ENCODE measurements around the gene SLC6A18. TPM values are rescaled to one million over a fixed set of nuclear protein-coding genes. Genes with fewer than 3 reads are reported as not detected.

SLC6A18 gene
- total RNA-seq, 2 experiments from 2014 or later, result not detected

Other genes with a start within 250 kb of the SLC6A18 start
- gene NKD2, start 216.6 kb upstream of the SLC6A18 start, total RNA-seq, result 1 to 10 TPM in 1 of 2 experiments, under 1 TPM in 1; 0.86 to 1.1 TPM
- gene SLC12A7, start 113.3 kb upstream of the SLC6A18 start, total RNA-seq, result 10 to 100 TPM; 18.5 to 21.6 TPM
- not detected for gene SLC6A19, start 23.8 kb upstream of the SLC6A18 start, total RNA-seq
- gene TERT, start 69.7 kb downstream of the SLC6A18 start, total RNA-seq, result 10 to 100 TPM in 1 of 2 experiments, 1 to 10 TPM in 1; 8.5 to 11.9 TPM
- gene CLPTM1L, start 119.7 kb downstream of the SLC6A18 start, total RNA-seq, result 10 to 100 TPM; 62.1 to 62.2 TPM
- not detected for gene SLC6A3, start 220.1 kb downstream of the SLC6A18 start, total RNA-seq